GM21360 (cell line): ENCODE measurements around the gene EXOSC7.

Source experiments
- ATAC-seq: cut with Tn5 transposase; IDR thresholded peaks from one replicate; pipeline ENCODE4 v1.9.1; 2021; ENCODE audit warnings: mild to moderate bottlenecking, moderate library complexity; ENCODE audit not compliant: unreplicated experiment

Gene EXOSC7

DNA sequence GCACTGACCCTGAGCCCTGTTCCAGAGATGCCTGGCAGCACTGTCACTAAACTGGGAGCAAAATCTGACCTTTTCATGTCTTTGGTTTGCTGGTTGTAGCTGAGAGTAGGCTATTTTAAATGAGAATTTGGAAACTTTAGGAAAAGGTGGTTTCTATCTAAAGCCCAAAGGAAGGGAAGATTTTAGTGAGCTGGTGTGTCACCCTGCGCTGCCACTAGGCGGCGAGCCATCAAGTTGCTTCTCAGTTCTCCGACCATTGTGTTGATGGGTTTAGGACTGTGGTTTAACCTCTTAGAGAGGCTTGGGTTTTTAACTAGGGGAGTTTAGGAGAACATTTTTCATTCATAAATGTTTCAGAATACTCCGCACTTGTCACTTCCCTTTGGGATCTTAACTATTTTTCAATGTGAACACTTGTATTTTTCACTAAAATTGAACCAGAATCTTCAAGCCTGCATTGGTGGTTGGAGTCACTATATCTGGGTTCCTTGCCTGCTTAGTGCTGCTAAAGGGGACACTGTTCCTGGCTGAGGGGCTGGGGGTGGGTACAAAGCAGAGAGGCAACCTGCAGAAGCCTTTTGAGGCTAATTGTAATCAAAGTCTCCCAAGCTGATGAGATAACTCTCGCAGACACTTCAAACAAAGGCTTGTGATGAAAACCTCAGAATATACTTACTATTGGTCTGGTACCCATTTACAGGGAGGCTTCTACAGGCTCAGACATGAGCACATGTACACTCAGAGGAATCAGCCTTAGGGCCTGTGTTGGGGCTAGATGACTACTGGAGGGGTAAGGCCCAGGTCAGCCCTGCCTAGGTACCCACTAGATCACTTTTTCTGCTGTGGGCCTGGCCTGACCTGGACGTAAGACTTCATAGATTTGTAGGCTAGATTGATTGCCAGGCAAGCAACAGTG, 16.8 kb downstream of the EXOSC7 start:
- no peak for ATAC-seq

DNA sequence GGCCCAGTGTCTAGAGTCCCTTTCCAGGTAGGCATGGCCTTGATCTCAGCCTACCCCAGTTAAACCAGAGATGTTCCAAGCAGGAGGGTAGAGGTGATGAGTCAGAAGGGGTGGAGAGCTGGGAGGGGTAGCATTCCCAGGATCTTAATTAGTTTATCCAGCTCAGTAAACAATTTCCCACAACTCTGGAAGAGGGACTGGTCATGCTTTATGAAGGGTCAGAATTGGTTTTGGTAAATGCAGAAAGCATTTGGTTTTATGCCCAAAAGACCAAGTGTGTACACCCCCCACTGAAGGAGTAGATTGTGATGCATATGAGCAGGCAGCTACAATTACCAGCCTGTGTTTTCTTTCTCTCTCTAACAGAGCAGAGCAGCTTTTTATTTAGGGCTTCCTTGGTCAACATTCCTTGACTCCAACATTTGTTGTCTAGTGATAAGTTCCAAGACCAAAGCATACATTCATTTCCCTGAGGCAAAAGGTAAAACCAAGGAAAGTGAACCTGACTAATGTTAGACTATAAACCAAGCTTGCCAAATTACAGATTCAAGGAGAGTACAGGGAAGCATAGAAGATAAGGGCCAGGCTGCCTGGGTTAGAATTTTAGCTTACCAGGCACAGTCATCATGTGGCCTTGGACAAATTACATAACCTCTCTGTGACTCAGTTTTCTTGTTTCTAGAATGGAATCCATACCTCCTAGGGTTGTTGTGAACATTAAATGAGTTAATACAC, 17.6 kb downstream of the EXOSC7 start:
- ATAC-seq: no peak

DNA sequence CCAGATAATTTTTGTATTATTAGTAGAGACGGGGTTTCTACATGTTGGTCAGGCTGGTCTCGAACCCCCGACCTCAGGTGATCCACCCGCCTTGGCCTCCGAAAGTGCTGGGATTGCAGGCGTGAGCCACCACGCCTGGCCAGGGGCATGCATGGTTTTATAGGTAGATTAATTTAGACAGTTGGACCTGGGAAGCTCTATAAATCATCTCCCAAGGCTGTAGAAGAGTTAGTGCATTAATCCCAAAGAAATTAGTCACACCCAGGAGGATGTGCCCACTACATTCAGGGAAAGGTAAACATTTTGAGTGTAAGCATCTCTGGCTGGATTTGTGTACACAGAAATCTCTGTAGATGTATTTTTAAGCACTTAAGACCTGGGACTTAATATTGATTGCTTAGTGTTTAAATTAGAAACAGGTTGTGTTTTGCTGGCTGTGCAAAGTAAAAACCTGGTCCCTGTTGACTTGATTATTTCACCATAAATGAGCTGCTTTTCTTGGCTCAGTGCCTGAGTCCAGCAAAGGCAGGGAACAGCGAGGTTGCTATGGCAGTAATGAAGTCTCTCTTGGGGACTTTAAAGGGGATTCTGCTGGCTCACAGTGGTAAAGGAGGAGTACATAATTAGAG, 19.2 kb downstream of the EXOSC7 start:
- ATAC-seq: no peak

DNA sequence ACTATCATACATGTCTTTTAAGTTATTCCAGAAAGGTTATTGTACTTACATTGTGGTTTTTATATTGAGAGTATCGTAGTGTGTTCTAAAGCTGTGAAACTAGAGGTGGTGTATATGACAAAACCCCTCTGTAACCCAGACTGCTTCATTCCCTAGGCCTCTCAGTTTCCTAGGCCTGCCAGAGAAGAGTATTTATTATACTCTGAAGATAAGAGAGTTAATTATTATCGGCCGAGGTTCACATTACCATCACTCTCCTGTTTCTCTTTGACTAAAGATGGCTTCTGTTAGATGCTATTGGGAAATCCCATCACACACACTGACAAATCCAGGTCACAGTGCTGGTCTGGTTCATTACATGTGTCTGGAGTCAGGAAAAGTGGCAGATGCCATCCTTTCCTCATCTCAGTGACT, 20.5 kb downstream of the EXOSC7 start:
- ATAC-seq: no peak

DNA sequence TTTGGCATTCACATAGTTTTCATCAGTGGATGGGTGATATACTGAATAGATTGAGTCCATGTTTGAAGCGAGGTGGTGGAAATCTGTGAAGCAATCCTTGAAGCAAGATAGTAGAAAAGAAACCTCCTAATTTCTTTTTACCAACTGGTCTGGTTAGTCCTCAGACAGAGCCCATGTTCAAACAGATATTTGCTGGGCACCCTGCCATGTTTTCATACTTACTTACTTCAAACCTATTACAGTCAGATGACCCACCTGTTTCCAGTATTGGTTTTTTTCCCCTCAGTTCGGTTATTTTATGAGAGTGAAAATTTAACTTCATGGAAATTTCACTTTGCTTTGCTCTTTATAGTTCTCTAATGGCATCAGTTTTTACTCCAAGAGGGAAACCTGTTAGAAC, 23.7 kb downstream of the EXOSC7 start:
- ATAC-seq: no peak

DNA sequence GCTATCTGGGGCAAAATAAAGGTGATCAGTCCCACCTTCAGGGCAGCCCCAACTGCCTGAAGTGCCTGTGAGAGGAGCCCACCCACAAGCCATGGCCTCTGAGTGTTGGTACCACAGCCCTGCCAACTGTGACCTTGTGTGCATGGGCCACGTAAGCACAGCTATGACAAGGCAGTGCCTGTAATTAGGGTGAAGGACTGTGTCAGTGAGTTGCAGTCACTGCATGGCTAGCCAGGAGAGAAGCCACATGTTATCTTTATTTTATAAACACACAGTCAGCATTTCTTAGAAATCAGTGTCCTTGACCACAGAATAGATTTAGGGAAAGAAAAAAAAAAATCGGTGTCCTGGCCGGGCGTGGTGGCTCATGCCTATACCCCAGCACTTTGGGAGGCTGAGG, 24.8 kb downstream of the EXOSC7 start:
- no peak for ATAC-seq

DNA sequence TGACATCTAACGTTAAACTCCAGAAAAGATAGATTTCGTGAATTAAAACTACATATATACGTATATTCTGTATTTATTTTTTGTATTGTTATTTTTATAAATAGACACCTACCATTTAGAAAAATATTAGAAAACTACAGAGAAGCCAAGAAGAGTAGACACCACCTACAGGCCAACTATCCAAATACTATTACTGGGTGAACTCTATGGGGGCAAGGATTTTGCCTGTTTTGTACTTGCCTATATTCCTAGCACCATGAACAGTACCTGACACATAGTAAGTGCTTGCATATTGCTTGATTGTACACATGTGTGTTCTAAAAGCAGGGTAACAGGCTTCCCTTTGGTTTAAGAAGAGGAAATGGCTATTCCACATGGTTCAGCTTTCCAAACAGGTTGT, 25.7 kb downstream of the EXOSC7 start:
- no peak for ATAC-seq

DNA sequence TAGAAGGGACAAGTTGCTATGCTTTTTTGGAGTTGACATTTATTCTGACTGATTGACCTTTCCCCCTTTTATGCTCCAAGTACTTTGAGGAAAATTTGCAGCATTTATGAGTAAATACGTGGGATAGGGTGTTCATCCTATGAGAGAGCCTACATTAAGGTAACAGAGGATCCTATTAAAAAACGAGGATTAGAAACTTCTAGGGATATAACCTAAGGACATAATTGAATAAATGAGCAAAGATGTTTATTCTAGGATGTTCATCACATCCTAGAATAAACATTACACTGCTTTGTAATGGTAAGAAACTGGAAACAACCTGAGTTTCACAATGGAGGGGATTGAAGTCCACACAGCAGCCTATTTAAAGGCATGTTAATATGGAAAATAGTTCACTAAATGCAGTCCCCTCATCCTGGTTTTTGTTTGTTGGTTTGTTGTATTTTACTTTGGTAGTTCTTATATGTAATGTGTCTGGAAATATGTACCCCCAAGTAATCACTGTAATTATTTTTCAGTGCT, 26.2 kb downstream of the EXOSC7 start:
- ATAC-seq: no peak

DNA sequence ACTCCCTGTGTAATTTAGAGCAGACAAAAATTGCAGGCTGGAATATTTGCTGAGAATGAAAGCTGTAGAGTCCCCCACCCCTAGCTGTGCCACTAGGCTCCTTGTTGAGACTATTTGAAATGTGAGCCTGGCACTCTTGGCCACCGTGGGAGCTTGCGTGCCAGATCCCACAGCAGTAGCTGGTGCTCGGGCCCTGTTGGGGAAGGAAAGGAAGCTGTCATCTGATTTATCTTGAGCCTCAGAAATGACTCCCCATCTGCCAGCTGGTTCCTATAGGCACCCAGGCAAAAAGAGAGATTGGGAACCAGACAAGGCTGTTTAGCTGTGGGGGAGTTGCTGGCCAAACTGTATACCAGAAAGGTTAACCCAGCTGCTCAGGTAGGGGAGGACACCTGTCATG, 26.7 kb downstream of the EXOSC7 start:
- no peak for ATAC-seq

DNA sequence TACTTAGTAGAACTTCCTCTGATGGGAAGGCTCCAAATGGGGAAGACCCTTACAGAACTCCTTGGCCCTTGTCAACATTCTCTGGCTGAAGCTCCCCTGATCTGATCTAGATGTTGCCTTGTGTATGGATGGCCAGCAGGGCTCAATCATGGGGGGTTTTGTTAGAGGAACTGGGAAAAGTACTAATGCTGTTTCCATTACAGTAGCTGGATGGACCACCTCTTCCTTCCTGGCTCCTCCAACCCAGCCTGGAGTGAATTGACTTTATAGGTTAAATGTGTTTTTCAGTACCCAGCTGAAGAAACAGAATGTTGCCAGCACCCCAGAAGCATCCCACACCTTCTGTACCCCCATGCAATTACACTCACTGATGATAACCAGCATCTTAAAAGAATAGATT, 27.4 kb downstream of the EXOSC7 start:
- no peak for ATAC-seq

DNA sequence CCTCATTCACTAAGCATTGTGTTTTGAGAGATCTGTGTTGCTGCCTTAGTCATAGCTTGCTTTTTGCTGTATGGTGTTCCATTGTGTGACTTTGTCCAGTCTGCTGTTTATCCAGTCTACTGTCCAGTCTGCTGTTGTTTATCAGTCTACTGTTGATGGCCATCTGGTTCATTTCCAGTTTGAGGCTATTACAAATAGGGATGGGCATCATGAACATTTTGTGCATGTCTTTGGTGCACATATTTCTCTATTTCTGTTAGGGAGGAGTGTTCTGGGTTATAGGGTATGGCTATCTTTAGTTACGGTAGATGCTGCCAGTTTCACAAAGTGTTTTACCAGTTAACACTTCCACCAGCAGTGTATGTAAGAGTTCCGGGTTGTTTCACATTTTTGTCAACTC, 27.8 kb downstream of the EXOSC7 start:
- ATAC-seq: no peak

DNA sequence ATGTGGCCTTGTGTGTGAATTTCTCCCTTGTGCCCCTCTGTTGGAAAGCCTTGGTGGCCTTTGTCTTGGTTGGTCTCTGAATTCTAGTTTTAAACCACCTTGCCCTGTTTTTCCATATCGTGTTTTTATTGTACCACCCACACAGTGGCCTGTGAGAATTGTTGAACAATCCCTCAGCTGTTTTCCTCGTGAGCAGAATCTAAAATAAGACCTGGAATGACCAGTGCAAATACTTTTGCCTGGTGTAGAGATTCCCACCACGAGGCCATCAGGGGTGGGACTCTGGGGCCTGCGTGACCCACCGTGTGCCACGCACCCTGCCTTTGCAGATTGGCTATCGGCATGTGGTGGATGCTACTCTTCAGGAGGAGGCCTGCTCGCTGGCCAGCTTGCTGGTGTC, 31.0 kb downstream of the EXOSC7 start:
- ATAC-seq: no peak

DNA sequence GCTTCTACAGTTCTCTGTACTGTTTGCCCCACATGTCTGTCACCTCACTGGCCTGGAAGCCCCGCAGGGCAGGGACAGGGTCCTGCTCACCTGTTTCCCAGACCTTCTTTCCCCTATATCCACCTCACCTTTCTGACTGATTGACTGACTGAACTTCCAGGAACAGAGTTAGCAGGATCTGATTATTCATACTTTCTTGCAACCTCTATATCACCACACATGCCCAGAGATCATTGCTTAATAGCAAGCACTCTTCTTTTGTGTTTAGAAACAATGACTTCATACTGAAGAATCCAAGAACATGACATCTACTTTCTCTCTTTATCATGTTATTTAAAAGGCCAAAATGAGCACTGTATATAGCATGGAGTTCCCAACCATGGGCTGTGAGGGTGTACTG, 32.1 kb downstream of the EXOSC7 start:
- ATAC-seq: no peak

DNA sequence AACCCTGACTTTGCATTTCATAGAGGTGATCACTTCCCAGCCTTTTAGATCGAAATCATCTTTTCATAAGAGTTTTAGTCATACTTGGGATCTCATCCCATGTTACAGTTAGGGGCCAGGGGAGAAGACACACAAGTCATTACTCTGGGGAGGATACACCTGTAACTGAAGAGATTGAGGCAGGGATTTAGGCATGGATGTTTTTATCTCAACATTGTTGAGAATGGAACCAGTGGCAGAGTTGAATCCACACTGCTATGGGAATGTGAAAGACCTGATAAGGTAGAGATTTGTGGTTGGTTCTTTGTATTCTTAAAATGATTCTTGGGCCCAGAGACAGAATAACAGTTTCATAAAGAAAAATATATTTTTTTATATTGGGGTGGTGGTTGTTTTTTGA, 33.8 kb downstream of the EXOSC7 start:
- ATAC-seq: no peak

DNA sequence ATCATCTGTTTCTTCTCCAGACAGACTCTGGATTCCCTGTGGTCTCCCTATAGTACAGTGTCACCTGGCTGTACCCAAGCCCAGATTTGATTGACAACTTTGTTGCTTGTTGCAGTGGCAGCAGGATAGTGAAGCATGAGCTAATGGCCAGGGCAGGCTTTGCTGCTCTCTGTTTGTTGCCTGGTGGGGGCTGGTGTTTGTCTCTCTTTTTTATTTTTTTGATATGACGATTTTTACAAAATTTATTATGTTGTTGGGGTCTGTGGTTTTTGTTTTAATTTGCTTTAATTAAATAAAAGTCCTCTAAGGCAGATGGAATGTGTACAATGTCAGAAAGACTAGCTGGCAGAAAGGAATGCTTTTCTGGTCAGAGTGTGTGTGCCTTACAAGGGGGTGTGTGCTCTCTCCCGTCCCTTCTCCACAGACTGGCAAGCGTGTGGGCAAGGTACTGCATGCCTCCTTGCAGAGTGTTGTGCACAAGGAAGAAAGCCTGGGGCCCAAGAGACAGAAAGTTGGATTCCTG, 34.8 kb downstream of the EXOSC7 start:
- no peak for ATAC-seq

DNA sequence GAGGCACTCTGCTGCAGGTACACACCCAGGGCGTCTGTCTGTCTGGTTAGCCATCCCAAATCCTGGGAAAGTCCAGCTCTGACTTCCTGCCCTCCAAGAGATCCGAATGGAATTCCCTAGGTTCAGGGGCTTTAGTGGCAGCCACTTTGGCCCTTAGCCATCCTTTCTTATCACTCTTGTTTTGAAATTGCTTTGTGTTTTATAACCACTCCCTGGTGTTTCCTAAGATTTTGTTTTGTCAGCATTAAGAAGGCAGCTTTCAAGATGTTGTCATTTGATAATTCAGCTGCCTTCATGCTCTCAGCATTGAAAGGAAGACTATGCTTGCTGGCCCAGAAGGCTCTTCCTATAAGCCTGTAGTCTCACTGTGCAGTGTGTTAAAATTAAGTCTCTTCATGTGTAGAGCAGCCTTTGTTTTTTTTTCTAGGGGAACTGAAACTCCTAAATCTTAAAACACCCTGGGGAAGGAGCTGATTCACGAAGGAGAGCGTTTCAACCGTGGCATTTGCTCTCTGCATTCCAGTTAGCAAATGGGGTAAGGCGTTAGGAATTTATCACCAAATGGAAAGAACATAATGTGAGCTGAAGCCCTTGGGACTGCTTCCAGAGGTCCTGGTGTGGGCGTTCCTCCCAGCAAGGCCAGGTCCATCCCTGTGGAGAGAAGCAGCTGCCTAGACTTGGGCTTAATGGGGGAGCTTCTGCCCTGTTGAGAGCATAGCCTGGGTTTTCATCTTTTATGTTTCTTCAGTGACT, 35.9 kb downstream of the EXOSC7 start:
- ATAC-seq: no peak

DNA sequence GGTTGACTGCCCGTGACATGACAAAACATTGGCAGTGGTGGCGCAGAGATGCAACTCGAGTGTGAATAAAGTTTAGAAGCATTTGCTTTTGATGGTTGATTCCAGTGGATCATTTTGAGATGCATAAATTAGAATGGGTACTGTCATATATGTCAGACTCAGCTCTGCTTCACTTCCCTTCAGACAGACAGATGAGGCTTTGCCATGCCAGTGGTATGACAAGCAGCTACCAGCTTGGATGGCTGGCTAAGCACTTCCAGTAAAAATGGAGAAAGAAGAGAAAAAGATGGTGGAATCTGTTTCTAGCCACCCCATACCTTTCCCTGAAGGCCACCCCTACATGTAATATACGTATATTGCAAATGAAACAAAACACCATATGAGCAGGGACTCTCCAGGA, 36.5 kb downstream of the EXOSC7 start:
- no peak for ATAC-seq

DNA sequence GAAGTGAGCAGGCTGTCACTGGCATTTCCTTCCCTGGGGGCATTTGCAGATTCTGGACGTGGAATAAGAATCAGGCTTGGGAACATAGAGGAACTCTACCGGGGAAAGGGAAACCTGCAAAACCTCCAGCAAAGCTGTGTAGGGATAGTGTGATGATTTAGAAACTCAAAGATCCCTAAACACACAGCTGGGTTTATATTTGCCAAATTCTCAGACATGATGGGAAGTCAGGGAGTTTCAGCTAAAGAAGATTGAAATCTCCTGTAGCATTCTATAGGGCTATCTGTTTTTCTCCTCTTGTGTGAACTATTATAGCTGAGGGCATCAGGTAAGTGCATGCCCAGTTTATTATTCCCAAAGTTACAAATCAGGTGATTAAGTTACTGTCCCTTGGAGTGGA, 40.9 kb downstream of the EXOSC7 start:
- no peak for ATAC-seq

DNA sequence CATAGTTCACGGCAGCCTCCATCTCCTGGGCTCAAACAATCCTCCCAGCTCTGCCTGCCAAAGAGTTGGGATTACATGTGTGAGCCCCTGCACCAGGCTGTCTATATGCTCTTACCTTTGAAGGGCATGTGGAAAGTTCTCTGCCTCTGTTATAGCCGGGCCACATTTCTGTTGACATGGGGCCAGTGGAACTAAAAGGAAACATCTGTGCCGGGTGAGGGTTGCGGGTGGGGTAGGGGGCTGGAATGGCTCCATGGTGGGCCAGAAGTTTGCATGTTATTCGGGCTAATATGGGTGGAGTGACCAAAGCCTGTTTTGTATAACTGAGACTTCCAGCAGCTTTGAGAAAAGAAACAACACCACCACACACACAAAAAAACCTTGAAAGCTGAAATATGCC, 41.8 kb downstream of the EXOSC7 start:
- no peak for ATAC-seq

DNA sequence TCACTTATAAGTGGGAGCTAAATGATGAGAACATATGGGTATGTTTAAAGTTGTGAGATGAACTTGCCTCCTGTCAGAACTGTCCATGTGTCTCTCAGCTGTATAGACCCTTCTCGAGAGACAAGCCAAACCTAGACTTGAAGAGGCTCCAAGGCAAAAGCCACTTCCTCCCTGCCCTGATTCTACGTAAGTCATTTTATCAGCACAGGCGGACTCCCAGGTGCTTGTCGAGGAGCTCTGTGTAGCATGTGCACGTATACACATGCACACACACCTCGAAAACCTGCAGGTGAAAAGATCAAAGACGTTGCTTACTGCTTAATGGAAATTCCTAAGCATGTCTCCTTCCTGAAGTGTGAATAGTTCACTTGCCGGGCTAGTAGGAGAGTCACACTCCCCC, 44.5 kb downstream of the EXOSC7 start:
- ATAC-seq: no peak
